Stimulated activated CD8-positive, alpha-beta memory T cell treated with anti-CD3 and anti-CD28 coated beads, Interleukin-4, amount 100 ng/mL, for 4 hours (primary cell): ENCODE data around the gene IFT57.

Experiments
- DNase-seq, 2 donors: peaks; one replicate each; pipeline ENCODE4 v3.0.0-alpha.2; 2020; ENCODE audit warnings: low read depth in 2 of 2, low spot score in 1 of 2

Gene IFT57

GRCh38 chr3:108221393-108221792 is 831 bp downstream of the IFT57 start:
- no peak for DNase-seq

- DNase-seq: no peak
Observed at GRCh38 chr3:108219336-108219735, 2.9 kb downstream of the IFT57 start.

DNA sequence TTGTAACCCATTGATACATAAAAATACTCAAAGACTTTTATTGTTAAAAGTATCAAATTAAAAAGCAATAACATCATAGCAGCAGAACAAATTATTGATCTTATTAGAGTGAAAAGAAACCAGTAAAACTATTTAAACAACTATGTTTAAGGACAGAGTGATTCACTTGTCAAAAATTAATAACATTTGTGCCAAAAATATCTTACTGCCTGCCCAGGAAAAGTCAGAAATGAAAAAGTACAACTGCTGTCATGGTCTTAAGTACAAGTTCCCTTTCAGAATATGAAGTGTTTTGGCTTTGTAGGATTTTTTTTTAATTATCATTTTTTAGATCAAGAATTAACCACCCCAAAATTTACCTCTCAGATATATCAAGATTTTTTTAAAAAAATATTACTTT is 3.4 kb downstream of the IFT57 start:
- DNase-seq: no peak

DNA sequence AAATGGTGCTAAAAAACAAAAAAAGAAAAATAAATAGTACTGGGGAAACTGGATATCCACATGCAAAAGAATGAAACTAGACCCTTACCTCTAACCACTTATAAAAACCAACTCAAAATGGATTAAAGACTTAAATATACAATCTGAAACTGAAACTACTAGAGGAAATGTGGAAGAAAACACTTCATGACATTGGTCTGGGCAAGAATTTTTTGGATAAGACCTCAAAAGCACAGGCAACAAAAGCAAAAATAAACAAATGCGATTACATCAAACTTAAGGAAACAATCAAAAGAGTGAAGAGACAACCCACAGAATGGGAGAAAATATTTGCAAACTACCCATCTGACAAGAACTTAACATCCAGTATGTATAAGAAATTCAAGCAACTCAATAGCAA is 6.4 kb downstream of the IFT57 start:
- no peak for DNase-seq

DNA sequence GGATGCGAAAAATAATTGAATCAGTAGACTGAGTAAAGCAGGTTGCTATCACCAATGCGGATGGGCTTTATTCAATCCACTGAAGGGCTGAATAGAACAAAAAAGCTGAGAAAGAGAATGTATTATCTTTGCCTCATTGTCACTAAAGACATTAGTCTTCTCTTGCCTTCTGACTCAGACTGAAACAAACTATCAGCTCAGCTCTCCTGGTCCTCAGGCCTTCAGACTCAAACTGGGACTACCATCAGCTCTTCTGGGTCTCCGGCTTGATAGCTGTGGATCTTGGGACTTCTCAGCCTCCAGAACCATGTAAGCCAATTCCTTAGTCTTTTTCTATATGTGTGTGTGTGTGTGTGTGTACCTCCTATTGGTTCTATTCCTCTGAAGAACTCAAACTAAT is 12.6 kb downstream of the IFT57 start:
- DNase-seq: no peak

- DNase-seq: no peak
Observed at GRCh38 chr3:108208831-108209230, 13.4 kb downstream of the IFT57 start.

DNA sequence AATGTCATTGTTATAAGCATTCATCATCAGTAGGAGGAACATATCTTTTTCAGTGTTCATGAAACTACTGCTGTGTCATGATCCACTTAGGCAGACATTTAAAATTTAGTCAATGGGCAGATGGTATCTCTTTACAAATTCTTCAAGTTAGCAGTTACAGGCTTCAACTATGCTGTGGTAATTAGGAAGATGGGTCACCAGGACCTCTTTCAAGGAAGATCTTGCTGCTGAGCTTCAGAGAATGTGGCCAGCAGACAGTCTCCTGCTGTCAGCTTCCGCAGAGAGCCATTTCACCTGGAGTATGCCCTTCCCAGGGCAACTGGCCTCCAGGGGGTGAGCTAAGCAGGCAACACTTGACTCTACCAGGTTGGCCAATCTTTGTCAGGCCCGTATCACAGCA is 19.4 kb downstream of the IFT57 start:
- DNase-seq: no peak

DNA sequence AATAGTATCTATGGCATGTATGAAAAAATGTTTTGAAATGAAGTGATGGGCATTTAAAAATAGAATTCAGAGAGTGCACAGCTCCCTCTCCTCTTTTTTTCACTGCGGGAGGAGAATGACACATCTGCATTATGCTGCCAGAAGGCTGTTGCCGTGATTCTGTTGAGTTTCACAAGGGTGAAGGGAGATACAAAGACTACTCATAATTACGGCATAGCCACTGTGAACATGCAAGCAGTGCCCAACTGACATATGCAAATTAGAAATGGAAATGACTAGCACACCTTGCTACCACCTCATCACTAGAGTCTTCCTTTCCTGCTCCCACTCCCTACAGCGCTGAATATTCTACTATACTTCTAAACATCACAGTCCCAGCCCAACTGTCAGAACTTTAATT is 20.1 kb downstream of the IFT57 start:
- DNase-seq: no peak

DNA sequence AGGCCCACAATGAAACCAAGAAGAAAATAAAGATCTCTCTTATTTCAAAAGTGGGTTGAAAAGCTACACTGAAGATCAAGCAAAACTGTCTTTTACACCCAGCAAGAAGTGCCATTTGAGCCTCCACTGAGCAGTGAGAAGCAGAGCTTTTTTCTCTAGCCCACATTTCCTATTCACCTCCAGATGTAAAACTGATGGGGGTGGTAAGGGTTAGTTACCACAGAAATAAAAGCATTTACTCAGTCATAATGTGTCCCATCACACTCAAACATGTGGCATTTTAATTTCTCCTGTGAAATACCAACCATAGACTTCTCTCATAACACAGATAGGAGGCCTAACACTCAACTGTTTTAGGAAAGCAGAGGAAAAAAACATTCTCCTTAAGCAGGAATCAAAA is 21.0 kb downstream of the IFT57 start:
- DNase-seq: no peak

GRCh38 chr3:108200578-108200977 is 21.6 kb downstream of the IFT57 start:
- DNase-seq: no peak

DNA sequence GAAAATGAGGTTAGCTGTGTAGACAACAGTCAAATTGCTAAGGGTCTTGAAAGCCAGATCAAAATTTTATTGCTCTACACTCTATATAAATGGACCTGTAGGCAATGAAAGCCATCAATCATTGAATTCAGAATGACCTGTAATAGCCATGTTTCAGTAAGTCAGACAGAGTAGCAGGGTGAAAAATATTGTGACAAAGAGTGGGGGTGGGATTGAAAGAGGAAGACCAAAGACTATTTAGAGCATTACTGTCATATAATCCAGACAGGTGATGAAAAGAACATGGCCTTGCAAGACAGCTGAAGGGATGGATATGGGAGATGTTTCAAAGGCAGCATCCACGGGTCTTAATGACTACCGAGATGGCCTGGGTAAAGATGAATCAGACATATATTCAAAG is 22.2 kb downstream of the IFT57 start:
- no peak for DNase-seq

DNA sequence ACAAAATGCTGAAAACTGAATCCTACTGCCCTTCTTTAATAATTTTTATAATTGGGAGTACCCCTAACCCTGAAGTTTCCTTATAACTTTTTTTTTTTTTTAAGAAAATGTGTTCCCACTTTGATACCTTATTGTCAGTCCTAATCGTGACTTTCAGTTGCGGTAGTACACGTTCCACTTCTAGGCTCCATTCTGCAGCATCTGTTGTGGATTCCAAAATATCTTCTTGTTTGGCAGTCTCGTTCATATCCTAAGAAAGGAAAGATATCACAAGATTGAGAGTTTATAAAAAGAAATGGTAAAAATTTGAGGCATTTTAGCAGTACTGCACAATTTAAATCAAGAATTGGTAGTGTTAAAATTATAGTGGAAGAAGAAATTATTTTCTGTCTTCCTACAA is 30.8 kb downstream of the IFT57 start:
- no peak for DNase-seq

GRCh38 chr3:108190346-108190745 is 31.9 kb downstream of the IFT57 start:
- no peak for DNase-seq

GRCh38 chr3:108189440-108189839 is 32.8 kb downstream of the IFT57 start:
- no peak for DNase-seq

- DNase-seq: no peak
Observed at GRCh38 chr3:108185536-108185935, 36.7 kb downstream of the IFT57 start.

GRCh38 chr3:108184824-108185223 is 37.4 kb downstream of the IFT57 start:
- DNase-seq: no peak

DNA sequence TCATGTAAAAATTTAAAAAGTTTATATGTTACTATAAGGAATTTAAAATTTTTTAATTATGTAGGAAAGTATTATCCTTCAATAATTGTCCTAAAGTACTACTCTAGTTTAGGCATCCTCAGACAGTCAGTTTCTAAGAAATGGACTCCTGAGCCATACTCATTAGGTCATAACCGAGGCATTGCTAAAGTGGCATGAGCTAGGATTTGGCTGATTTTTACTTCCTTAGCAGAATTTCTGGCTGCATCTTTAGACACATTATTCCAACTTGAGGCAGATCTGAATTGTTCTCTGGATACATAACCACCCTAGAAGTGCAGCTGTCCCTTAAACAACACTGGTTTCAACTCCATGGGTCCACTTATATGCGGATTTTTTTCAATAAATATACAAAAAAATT is 38.3 kb downstream of the IFT57 start:
- no peak for DNase-seq

DNA sequence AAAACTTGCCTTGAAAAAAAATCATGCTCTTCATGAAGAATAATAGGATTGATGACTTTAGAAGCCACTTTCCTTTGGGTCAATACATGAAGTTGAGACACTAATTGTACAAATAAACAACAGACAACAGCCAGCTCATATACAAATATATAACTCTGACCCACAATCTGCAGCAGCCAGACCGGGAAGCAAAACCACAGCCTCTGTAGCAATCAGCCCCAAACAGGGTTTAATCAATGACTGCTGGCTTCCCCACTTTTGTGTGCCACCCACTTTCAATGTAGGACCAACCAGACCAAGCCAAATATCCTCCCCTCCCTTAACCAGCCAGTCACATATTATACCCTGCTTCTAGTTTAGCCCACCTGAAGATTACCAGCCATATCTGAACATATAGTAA is 39.0 kb downstream of the IFT57 start:
- DNase-seq: no peak

DNA sequence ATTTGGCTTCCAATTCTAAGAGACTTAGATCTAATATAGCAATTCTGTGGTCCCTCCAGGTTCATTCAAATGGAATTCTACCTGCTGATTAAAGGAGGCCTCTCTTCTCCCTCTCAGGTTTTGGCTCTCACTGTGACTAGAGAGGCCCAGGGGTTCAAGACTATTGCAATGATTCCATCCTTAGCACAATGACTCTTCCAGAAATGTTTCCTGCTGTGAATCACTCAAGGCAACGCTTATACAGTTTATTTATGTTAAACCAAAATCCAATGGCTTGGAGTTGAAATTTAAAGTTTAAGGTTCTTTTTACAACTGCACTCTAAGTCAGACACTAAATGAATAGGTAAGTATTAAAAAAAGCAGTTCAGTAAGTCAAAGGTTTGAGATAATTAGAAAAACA is 39.9 kb downstream of the IFT57 start:
- no peak for DNase-seq

GRCh38 chr3:108181172-108181571 is 41.1 kb downstream of the IFT57 start:
- no peak for DNase-seq

DNA sequence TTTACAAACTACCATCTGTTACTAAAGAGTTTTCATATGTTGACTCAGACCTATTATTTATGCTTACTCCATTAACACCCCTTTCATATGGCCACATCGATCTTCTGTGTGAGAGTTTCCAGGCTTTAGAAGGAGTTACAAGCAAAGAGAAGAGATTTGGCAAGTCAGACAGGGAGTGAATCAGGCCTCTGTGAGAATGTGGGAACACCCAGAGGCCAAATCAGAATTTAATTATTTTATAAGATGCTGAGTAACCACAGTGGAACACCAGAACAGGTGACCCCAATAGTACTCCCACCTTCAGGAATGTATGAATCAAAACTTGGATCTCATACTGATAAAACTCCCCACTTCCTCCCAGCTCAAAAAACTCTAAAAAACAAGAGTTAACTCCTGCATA is 42.0 kb downstream of the IFT57 start:
- DNase-seq: no peak

- no peak for DNase-seq
Observed at GRCh38 chr3:108178676-108179075, 43.5 kb downstream of the IFT57 start.

- DNase-seq: no peak
Observed at GRCh38 chr3:108177536-108177935, 44.7 kb downstream of the IFT57 start.

- DNase-seq: no peak
Observed at GRCh38 chr3:108175352-108175751, 46.9 kb downstream of the IFT57 start.
